Ramos (cell line): Measurements from ENCODE around the gene DNAJC8.

Experiments used
- in situ Hi-C: fragments of 300-500 bp; cut with MboI; formaldehyde crosslinking; loops from one replicate; pipeline ENCODE4 v1.14.3; 2022; ENCODE audit warnings: low sequenced_read_pairs; ENCODE audit not compliant: unreplicated experiment

The DNAJC8 gene

GRCh38 chr1:28213315-28213714, 19.5 kb downstream of the DNAJC8 start:
- in situ Hi-C loops: loop anchor here (25.0 kb wide), 1 partner anchor 351 kb away; the partner anchor contains the start of gene THEMIS2

GRCh38 chr1:28209700-28210099, 23.1 kb downstream of the DNAJC8 start:
- in situ Hi-C loops: loop anchor here (25.0 kb wide), 1 partner anchor 347 kb away; the partner anchor contains the start of gene THEMIS2

- in situ Hi-C loops: loop anchor here (25.0 kb wide), 1 partner anchor 347 kb away; the partner anchor contains the start of gene THEMIS2
Observed at GRCh38 chr1:28208818-28209441, 23.9 kb downstream of the DNAJC8 start.

- in situ Hi-C loops: loop anchor here (25.0 kb wide), 1 partner anchor 343 kb away; the partner anchor contains the start of gene THEMIS2
Observed at GRCh38 chr1:28205243-28205642, 27.6 kb downstream of the DNAJC8 start.

- in situ Hi-C loops: loop anchor here (25.0 kb wide), 1 partner anchor 338 kb away; the partner anchor contains the start of gene THEMIS2
Observed at GRCh38 chr1:28200234-28200873, 32.5 kb downstream of the DNAJC8 start.

GRCh38 chr1:28199328-28200233, 33.2 kb downstream of the DNAJC8 start:
- in situ Hi-C loops: loop anchor here (25.0 kb wide), 1 partner anchor 337 kb away; the partner anchor contains the start of gene THEMIS2

GRCh38 chr1:28197682-28198415, 35.0 kb downstream of the DNAJC8 start:
- in situ Hi-C loops: no loop called here

GRCh38 chr1:28196330-28196729, 36.5 kb downstream of the DNAJC8 start:
- in situ Hi-C loops: no loop called here

GRCh38 chr1:28195780-28196179, 37.0 kb downstream of the DNAJC8 start:
- in situ Hi-C loops: no loop called here

GRCh38 chr1:28194326-28195035, 38.3 kb downstream of the DNAJC8 start:
- in situ Hi-C loops: no loop called here

- in situ Hi-C loops: no loop called here
Observed at GRCh38 chr1:28193701-28194161, 39.1 kb downstream of the DNAJC8 start.

- in situ Hi-C loops: no loop called here
Observed at GRCh38 chr1:28190996-28191645, 41.7 kb downstream of the DNAJC8 start.

- in situ Hi-C loops: no loop called here
Observed at GRCh38 chr1:28190337-28190979, 42.4 kb downstream of the DNAJC8 start.

GRCh38 chr1:28185071-28185470, 47.8 kb downstream of the DNAJC8 start:
- in situ Hi-C loops: no loop called here

GRCh38 chr1:28180306-28181305, 52.2 kb downstream of the DNAJC8 start:
- in situ Hi-C loops: no loop called here

- in situ Hi-C loops: loop anchor here (5.0 kb wide), 1 partner anchor 87 kb away; no protein-coding TSS in a partner anchor
Observed at GRCh38 chr1:28178690-28179485, 53.9 kb downstream of the DNAJC8 start.
